Mesothelial cell of epicardium (in vitro differentiated cells): ENCODE results near the gene TANC1. TPM values are rescaled to one million over a fixed set of nuclear protein-coding genes. Genes with fewer than 3 reads are reported as not detected.

Experiments
- DNase-seq, 2 experiments: peaks; one replicate each; pipeline ENCODE4 v3.0.0; 2021; ENCODE audit warnings: low spot score in 2 of 2; ENCODE audit not compliant: unreplicated experiment in 2 of 2
- H3K27ac Mint-ChIP-seq: 2 replicates; pipeline ENCODE4 v1.8.0; 2021; ENCODE audit warnings: mixed read lengths
- H3K27me3 Mint-ChIP-seq: 2 replicates; pipeline ENCODE4 v1.8.0; 2021; ENCODE audit warnings: low read depth, mixed read lengths
- H3K36me3 Mint-ChIP-seq: 2 replicates; pipeline ENCODE4 v1.8.0; 2021; ENCODE audit warnings: mixed read lengths
- H3K4me1 Mint-ChIP-seq: 2 replicates; pipeline ENCODE4 v1.8.0; 2021; ENCODE audit warnings: mixed read lengths
- H3K4me3 Mint-ChIP-seq: 2 replicates; pipeline ENCODE4 v1.8.0; 2021; ENCODE audit warnings: mild to moderate bottlenecking, moderate library complexity, mixed read lengths
- H3K9me3 Mint-ChIP-seq: 2 replicates; pipeline ENCODE4 v1.8.0; 2021; ENCODE audit warnings: mixed read lengths
- CTCF ChIP-seq: fragments of 200-600 bp; sonication (generic); IDR thresholded peaks from one replicate; pipeline ENCODE4 v1.5.0; 2021; ENCODE audit warnings: antibody characterized with exemption; ENCODE audit not compliant: unreplicated experiment
- total RNA-seq: library from RNA; stranded (reverse); gene quantifications from 3 replicates; pipeline ENCODE4 v1.2.1, GENCODE V29; 2021

TANC1 gene
- total RNA-seq, 1 donor from 2014 or later = 138 TPM

- Mint-ChIP-seq H3K27ac (no peak overlapping the region), H3K36me3 (peaks cover 17% of the 10 kb centered on the region), H3K27me3 (no peaks in the 10 kb centered on the region), H3K4me1 (peaks cover 36% of the 10 kb centered on the region), H3K4me3 (no peak overlapping the region), H3K9me3 (peaks cover 28% of the 10 kb centered on the region)
- no peak for TF ChIP-seq CTCF
- no peak for DNase-seq
Observed at GRCh38 chr2:158926478-158926948, 41.9 kb upstream of the TANC1 start.

GRCh38 chr2:158928515-158928914 is 39.9 kb upstream of the TANC1 start:
- no peak for DNase-seq
- Mint-ChIP-seq H3K9me3 (peaks cover 28% of the 10 kb centered on the region), H3K36me3 (peaks cover 17% of the 10 kb centered on the region), H3K4me3 (no peak overlapping the region), H3K27ac (no peak overlapping the region), H3K4me1 (peaks cover 19% of the 10 kb centered on the region), H3K27me3 (no peaks in the 10 kb centered on the region)
- TF ChIP-seq CTCF = no peak

GRCh38 chr2:158928965-158929364 is 39.5 kb upstream of the TANC1 start:
- H3K27ac Mint-ChIP-seq = no peak overlapping the region
- no peak for TF ChIP-seq CTCF
- peaks cover 28% of the 10 kb centered on the region for H3K9me3 Mint-ChIP-seq
- no peak overlapping the region for H3K4me3 Mint-ChIP-seq
- H3K4me1 Mint-ChIP-seq = peaks cover 16% of the 10 kb centered on the region
- H3K27me3 Mint-ChIP-seq = no peaks in the 10 kb centered on the region
- no peak for DNase-seq
- peaks cover 17% of the 10 kb centered on the region for H3K36me3 Mint-ChIP-seq

GRCh38 chr2:158931572-158931971 is 36.9 kb upstream of the TANC1 start:
- Mint-ChIP-seq H3K4me3 (no peak overlapping the region), H3K27ac (peak overlapping the region; percentile 43), H3K4me1 (peaks cover 13% of the 10 kb centered on the region), H3K36me3 (peaks cover 12% of the 10 kb centered on the region), H3K27me3 (no peaks in the 10 kb centered on the region), H3K9me3 (peaks cover 24% of the 10 kb centered on the region)
- DNase-seq = no peak
- no peak for TF ChIP-seq CTCF

GRCh38 chr2:158932131-158932645 is 36.3 kb upstream of the TANC1 start:
- no peak for DNase-seq
- Mint-ChIP-seq H3K4me1 (peaks cover 15% of the 10 kb centered on the region), H3K4me3 (no peak overlapping the region), H3K27me3 (no peaks in the 10 kb centered on the region), H3K9me3 (peaks cover 27% of the 10 kb centered on the region), H3K27ac (peak overlapping the region; percentile 43), H3K36me3 (peaks cover 12% of the 10 kb centered on the region)
- no peak for TF ChIP-seq CTCF

- no peak for TF ChIP-seq CTCF
- Mint-ChIP-seq H3K4me1 (peaks cover 15% of the 10 kb centered on the region), H3K4me3 (no peak overlapping the region), H3K36me3 (peaks cover 7% of the 10 kb centered on the region), H3K27ac (peak overlapping the region; percentile 4), H3K27me3 (no peaks in the 10 kb centered on the region), H3K9me3 (peaks cover 17% of the 10 kb centered on the region)
- DNase-seq = no peak
Observed at GRCh38 chr2:158934170-158934569, 34.3 kb upstream of the TANC1 start.
